Neuronal stem cell (in vitro differentiated cells): ENCODE results near the gene CD302.
"Not testable (repeated sequence)": the region's sequence is repeated elsewhere in the genome, so short reads cannot be mapped to it uniquely, and the experiment has no call there.

Source experiments
- DNase-seq: peaks from one replicate; pipeline ENCODE4 v3.0.0-alpha.2; 2013; ENCODE audit warnings: low spot score
- H2AFZ ChIP-seq: one replicate; pipeline ENCODE4 v1.6.1; 2013; ENCODE audit warnings: mild to moderate bottlenecking, low read length, inconsistent platforms
- H2AK5ac ChIP-seq: 2 replicates; pipeline ENCODE4 v1.6.1; 2013; ENCODE audit warnings: low read depth, mild to moderate bottlenecking, inconsistent platforms, low read length, moderate library complexity, mixed read lengths
- H2BK120ac ChIP-seq: 2 replicates; pipeline ENCODE4 v1.6.1; 2013; ENCODE audit warnings: low read depth, mild to moderate bottlenecking, inconsistent platforms, low read length, moderate library complexity, mixed read lengths
- H2BK12ac ChIP-seq: one replicate; pipeline ENCODE4 v1.6.1; 2013; ENCODE audit warnings: low read length, inconsistent platforms
- H2BK15ac ChIP-seq: 2 replicates; pipeline ENCODE4 v1.6.1; 2013; ENCODE audit warnings: mild to moderate bottlenecking, low read length, inconsistent platforms, mixed read lengths
- H2BK5ac ChIP-seq: one replicate; pipeline ENCODE4 v1.6.1; 2013; ENCODE audit warnings: inconsistent platforms, mild to moderate bottlenecking, low read length, moderate library complexity
- H3K14ac ChIP-seq: one replicate; pipeline ENCODE4 v1.6.1; 2013; ENCODE audit warnings: low read length, inconsistent platforms
- H3K18ac ChIP-seq: 2 replicates; pipeline ENCODE4 v1.6.1; 2013; ENCODE audit warnings: low read length, inconsistent platforms
- H3K23ac ChIP-seq: 2 replicates; pipeline ENCODE4 v1.6.1; 2013; ENCODE audit warnings: low read depth, mild to moderate bottlenecking, mixed read lengths, low read length, inconsistent platforms; ENCODE audit not compliant: poor library complexity
- H3K27ac ChIP-seq: replicated peaks from 3 replicates; pipeline ENCODE4 v1.5.1; 2013; ENCODE audit warnings: low read length, inconsistent platforms
- H3K27me3 ChIP-seq, 3 experiments: 2 replicates each; pipeline ENCODE4 v1.6.1; 2013; ENCODE audit warnings: low read length in 3 of 3, mild to moderate bottlenecking in 2 of 3, inconsistent platforms in 1 of 3, low read depth in 1 of 3, mixed read lengths in 1 of 3, moderate library complexity in 1 of 3; ENCODE audit not compliant: control insufficient read depth in 3 of 3, insufficient read depth in 3 of 3
- H3K36me3 ChIP-seq, 2 donors: replicated peaks in 1 of 2; 2 replicates each; pipeline ENCODE4 v1.6.1; 2013; ENCODE audit warnings: low read length in 2 of 2; ENCODE audit not compliant: control insufficient read depth in 2 of 2, insufficient read depth in 2 of 2
- H3K4ac ChIP-seq: 2 replicates; pipeline ENCODE4 v1.6.1; 2013; ENCODE audit warnings: inconsistent platforms, mild to moderate bottlenecking, low read length, moderate library complexity
- H3K4me1 ChIP-seq, 2 donors: 1 replicate in 1 of 2; 2 replicates in 1 of 2; pipeline ENCODE4 v1.6.1; 2013; ENCODE audit warnings: low read length in 2 of 2, low read depth in 1 of 2; ENCODE audit not compliant: control insufficient read depth in 2 of 2, insufficient read depth in 1 of 2
- H3K4me2 ChIP-seq: one replicate; pipeline ENCODE4 v1.6.1; 2013; ENCODE audit warnings: mild to moderate bottlenecking, low read length, inconsistent platforms; ENCODE audit not compliant: insufficient read depth, poor library complexity, severe bottlenecking
- H3K4me3 ChIP-seq, 2 donors: 2 replicates each; pipeline ENCODE4 v1.5.1; 2013; ENCODE audit warnings: low read length in 2 of 2, mild to moderate bottlenecking in 2 of 2, inconsistent platforms in 1 of 2, moderate library complexity in 1 of 2
- H3K79me1 ChIP-seq: one replicate; pipeline ENCODE4 v1.6.1; 2013; ENCODE audit warnings: low read depth, mild to moderate bottlenecking, inconsistent platforms, low read length, moderate library complexity
- H3K9ac ChIP-seq: one replicate; pipeline ENCODE4 v1.6.1; 2013; ENCODE audit warnings: mild to moderate bottlenecking, low read depth, low read length, inconsistent platforms; ENCODE audit not compliant: poor library complexity
- H3K9me3 ChIP-seq, 2 donors: replicated peaks in 1 of 2; 2 replicates each; pipeline versions ENCODE3 to v1.6.1; 2013; ENCODE audit warnings: low read length in 2 of 2, mild to moderate bottlenecking in 2 of 2, inconsistent platforms in 1 of 2, low read depth in 1 of 2, mixed read lengths in 1 of 2, moderate library complexity in 1 of 2; ENCODE audit not compliant: control insufficient read depth in 2 of 2, insufficient read depth in 1 of 2
- H4K8ac ChIP-seq: one replicate; pipeline ENCODE4 v1.6.1; 2013; ENCODE audit warnings: low read depth, mild to moderate bottlenecking, inconsistent platforms, low read length, moderate library complexity
- H4K91ac ChIP-seq: one replicate; pipeline ENCODE4 v1.6.1; 2013; ENCODE audit warnings: low read length, low read depth, mild to moderate bottlenecking, inconsistent platforms; ENCODE audit not compliant: poor library complexity
- WGBS, 2 donors: extraction: QIAGEN DNeasy Blood & Tissue Kit; methylation state at CpG; one replicate each; pipeline ENCODE4 v1.1.7; 2013; ENCODE audit warnings: missing lambda C conversion rate in 2 of 2, mixed read lengths in 1 of 2; ENCODE audit not compliant: insufficient read length in 2 of 2, insufficient replicate concordance in 1 of 2; ENCODE audit errors: extremely low coverage in 2 of 2; 5-methylcytosine and 5-hydroxymethylcytosine counted together

CD302 gene

DNA sequence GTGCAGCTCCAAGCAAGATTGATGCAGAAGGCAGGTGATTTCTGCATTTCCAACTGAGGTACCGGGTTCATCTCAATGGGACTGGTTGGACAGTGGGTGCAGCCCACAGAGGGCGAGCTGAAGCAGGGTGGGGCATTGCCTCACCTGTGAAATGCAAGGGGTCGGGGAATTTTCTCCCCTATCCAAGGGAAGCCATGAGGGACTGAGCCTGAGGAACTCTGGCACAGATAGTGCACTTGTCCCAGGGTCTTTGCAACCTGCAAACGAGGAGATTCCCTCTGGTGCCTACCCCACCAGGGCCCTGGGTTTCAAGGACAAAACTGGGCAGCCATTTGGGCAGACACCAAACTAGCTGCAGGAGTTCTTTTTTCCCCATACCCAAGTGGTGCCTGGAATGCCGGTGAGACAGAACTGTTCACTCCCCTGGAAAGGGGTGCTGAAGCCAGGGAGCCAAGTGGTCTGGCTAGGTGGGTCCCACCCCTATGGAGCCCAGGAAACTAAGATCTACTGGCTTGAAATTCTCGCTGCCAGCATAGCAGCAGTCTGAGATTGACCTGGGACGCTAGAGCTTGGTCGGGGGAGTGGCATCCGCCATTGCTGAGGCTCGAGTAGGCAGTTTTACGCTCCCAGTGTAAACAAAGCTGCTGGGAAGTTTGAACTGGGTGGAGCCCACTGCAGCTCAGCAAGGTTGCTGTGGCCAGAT lies 23.9 kb upstream of the CD302 start:
- H4K91ac ChIP-seq, H3K4ac ChIP-seq, H2AFZ ChIP-seq, H2BK12ac ChIP-seq, H2BK5ac ChIP-seq, DNase-seq, H2BK15ac ChIP-seq, H3K27ac ChIP-seq, H3K23ac ChIP-seq, H3K9ac ChIP-seq, H3K4me3 ChIP-seq, H3K4me2 ChIP-seq, H3K79me1 ChIP-seq, H3K27me3 ChIP-seq, H4K8ac ChIP-seq, H2BK120ac ChIP-seq, H2AK5ac ChIP-seq, H3K9me3 ChIP-seq, H3K36me3 ChIP-seq, H3K18ac ChIP-seq, H3K14ac ChIP-seq, H3K4me1 ChIP-seq: not testable (repeated sequence)
- no CpG with 5 or more reads among the region's 11 CpGs for WGBS, 2 donors

DNA sequence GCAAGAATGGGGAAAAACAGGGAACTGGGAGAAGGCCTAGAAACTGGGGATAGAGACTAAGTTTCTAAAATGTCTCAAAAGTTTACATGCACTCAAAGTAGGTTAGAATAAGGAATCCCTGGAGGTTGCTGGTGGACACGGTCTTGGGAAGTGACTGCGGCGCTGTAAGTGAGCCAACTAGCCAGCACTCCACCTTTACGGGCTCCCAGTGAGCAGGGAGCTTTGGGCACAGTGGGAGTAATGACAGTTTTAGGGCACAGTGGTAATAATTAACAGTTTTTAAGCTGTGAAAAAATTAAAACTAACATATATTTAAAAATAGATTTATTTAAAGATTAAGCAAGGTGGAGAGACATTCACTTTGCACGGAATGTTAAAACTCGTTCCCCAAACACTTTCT lies 20.9 kb upstream of the CD302 start:
- Histone ChIP-seq H2AK5ac (no peak overlapping the region), H3K14ac (no peak overlapping the region), H3K79me1 (no peaks in the 10 kb centered on the region)

DNA sequence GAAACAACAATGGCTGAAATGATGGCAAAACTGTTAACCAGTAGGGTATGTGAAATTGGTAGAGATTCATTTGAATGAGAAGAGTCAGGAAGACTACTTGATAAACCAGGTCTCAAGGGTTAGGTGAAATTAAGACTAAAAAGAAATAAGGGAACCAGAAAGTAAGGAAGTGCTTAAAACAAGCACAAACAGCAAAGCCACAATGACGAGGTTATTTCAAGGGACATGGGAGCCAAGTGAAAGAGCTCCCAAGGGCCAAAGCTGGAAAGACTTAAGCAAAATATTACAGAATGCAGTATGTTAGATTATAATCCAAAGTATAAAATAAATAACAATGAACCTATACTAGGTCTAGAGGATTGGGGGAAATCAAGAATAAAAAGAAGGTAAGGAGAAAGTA lies 19.3 kb upstream of the CD302 start:
- no peak overlapping the region for H4K8ac ChIP-seq
- H3K18ac ChIP-seq = no peak overlapping the region
- H3K14ac ChIP-seq = no peak overlapping the region
- H3K9ac ChIP-seq = no peak overlapping the region
- H4K91ac ChIP-seq = no peak overlapping the region
- no peak overlapping the region for H3K4me2 ChIP-seq
- H3K27ac ChIP-seq = no peak overlapping the region
- H2AK5ac ChIP-seq = no peak overlapping the region
- H3K27me3 ChIP-seq = no peaks in the 10 kb centered on the region
- no peaks in the 10 kb centered on the region for H3K4me1 ChIP-seq
- no peak overlapping the region for H2AFZ ChIP-seq
- no peak overlapping the region for H2BK12ac ChIP-seq
- DNase-seq = no peak
- no peak overlapping the region for H2BK120ac ChIP-seq
- no peak overlapping the region for H3K4ac ChIP-seq
- no peaks in the 10 kb centered on the region for H3K79me1 ChIP-seq
- no peak overlapping the region for H3K4me3 ChIP-seq
- no CpG with 5 or more reads among the region's 1 CpG for WGBS, 2 donors
- no peak overlapping the region for H2BK15ac ChIP-seq
- no peak overlapping the region for H2BK5ac ChIP-seq
- no peak overlapping the region for H3K23ac ChIP-seq
- no peaks in the 10 kb centered on the region for H3K9me3 ChIP-seq
- no peaks in the 10 kb centered on the region for H3K36me3 ChIP-seq

More for the DNA sequence above, 20.9 kb upstream of the CD302 start:
- DNase-seq = no peak
- Histone ChIP-seq H3K9me3 (no peaks in the 10 kb centered on the region), H2BK15ac (no peak overlapping the region), H3K4ac (no peak overlapping the region), H3K27me3 (no peaks in the 10 kb centered on the region), H3K4me3 (no peak overlapping the region), H3K36me3 (no peaks in the 10 kb centered on the region), H3K27ac (no peak overlapping the region), H2BK120ac (no peak overlapping the region), H2AFZ (no peak overlapping the region), H3K4me1 (no peaks in the 10 kb centered on the region), H2BK12ac (no peak overlapping the region), H4K91ac (no peak overlapping the region), H3K9ac (no peak overlapping the region), H3K4me2 (no peak overlapping the region), H2BK5ac (no peak overlapping the region), H3K18ac (no peak overlapping the region), H3K23ac (no peak overlapping the region), H4K8ac (no peak overlapping the region)
- 100% methylated on average over 1 of the region's 6 CpGs; no CpG with 5 or more reads in 1 of the 2 donors for WGBS, 2 donors

DNA sequence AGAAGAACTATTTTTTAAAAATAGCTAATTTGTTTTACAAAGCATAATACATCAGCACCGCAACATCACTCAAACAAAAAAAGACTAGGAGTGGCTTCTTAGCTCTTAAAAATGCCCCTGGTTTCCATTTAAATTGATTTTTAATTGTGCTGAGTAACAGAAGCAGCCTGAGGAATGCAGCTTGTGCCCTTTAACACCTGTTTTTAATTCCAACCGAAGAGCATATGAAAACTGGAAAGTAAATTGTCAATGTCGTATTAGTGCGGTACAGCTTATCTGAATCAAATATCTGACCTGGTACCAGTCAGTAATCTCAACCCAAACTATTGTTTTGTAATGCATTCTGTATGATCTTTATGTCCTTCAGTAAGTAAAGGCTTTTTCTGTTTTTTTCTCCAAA lies 13.2 kb upstream of the CD302 start:
- no peaks in the 10 kb centered on the region for H3K9me3 ChIP-seq
- no peaks in the 10 kb centered on the region for H3K36me3 ChIP-seq
- H3K4ac ChIP-seq = no peak overlapping the region
- H2AFZ ChIP-seq = no peak overlapping the region
- no peak overlapping the region for H3K14ac ChIP-seq
- no CpG with 5 or more reads among the region's 4 CpGs for WGBS, 2 donors
- H3K79me1 ChIP-seq = no peaks in the 10 kb centered on the region
- H3K4me3 ChIP-seq = no peak overlapping the region
- no peak overlapping the region for H2BK120ac ChIP-seq
- no peak overlapping the region for H3K4me2 ChIP-seq
- no peak overlapping the region for H3K27ac ChIP-seq
- no peak overlapping the region for H2BK12ac ChIP-seq
- no peak for DNase-seq
- H4K8ac ChIP-seq = no peak overlapping the region
- no peak overlapping the region for H3K23ac ChIP-seq
- H4K91ac ChIP-seq = no peak overlapping the region
- H2BK15ac ChIP-seq = no peak overlapping the region
- no peak overlapping the region for H3K9ac ChIP-seq
- no peak overlapping the region for H2BK5ac ChIP-seq
- H3K27me3 ChIP-seq = no peaks in the 10 kb centered on the region
- H3K18ac ChIP-seq = no peak overlapping the region
- H3K4me1 ChIP-seq = no peaks in the 10 kb centered on the region
- no peak overlapping the region for H2AK5ac ChIP-seq
